HG02938 (cell line): ENCODE results near the gene FKBP4.
"Not testable (repeated sequence)": the region's sequence is repeated elsewhere in the genome, so short reads cannot be mapped to it uniquely, and the experiment has no call there.

ENCODE experiments used
- ATAC-seq: cut with Tn5 transposase; IDR thresholded peaks from one replicate; pipeline ENCODE4 v1.9.1; 2021; ENCODE audit warnings: mild to moderate bottlenecking, moderate library complexity; ENCODE audit not compliant: unreplicated experiment

FKBP4 gene

GRCh38 chr12:2794736-2795289 is at the start of gene FKBP4:
FKBP4 (plus strand) TSS chr12:2794970; CDS start chr12:2795140, 170 bp downstream.
- peak; percentile 51 for ATAC-seq

DNA sequence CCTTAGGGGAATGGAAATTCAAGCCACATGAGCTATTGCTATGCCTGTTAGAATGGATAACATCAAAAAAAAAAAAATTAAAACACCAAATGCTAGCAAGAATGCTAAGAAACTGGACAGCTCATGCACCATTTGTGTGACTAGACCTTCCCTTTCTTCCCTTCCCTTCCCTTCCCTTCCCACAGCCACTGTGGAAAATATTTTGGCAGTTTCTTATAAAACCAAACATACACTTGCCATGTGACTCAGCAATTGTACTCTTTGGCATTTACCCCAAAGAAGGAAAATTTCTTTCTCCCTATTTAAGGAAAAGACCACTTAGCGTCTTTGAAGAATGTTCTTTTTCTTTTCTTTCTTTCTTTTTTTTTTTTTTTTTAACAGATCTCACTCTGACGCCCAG is 49.1 kb upstream of the FKBP4 start:
- ATAC-seq, result no peak

- ATAC-seq, result no peak
Measured at GRCh38 chr12:2749580-2749979, 45.2 kb upstream of the FKBP4 start.

DNA sequence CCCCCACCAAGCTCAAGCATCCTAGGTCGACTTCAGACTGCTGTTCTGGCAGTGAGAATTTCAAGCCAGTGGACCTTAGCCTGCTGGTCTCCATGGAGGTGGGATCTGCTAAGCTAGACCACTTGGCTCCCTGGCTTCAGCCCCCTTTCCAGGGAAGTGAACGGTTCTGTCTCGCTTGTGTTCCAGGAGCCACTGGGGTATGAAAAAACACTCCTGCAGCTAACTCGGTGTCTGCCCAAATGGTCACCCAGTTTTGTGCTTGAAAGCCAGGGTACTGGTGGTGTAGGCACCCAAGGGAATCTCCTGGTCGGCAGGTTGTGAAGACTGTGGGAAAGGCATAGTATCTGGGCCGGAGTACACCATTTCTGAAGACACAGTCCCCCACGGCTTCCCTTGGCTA is 44.6 kb upstream of the FKBP4 start:
- ATAC-seq, result no peak

DNA sequence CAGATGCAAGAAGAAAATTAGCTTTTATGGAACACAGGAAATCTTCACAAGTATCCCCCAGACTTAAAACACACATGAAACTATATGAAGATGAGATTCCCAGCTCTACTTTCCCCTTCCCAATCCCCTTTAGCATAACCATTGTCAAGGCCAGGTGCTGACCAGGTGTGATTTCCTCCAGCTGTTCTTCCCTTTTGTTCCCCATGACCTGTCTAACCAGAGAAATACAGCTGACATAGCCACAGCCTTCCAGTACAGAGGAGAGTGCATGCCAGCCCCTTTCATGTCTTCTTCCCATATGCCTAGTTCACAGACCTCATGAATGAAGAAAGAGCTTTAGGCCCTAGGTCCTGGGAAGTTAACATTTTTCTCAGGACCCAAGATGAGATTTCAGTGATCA is 43.5 kb upstream of the FKBP4 start:
- no peak for ATAC-seq

DNA sequence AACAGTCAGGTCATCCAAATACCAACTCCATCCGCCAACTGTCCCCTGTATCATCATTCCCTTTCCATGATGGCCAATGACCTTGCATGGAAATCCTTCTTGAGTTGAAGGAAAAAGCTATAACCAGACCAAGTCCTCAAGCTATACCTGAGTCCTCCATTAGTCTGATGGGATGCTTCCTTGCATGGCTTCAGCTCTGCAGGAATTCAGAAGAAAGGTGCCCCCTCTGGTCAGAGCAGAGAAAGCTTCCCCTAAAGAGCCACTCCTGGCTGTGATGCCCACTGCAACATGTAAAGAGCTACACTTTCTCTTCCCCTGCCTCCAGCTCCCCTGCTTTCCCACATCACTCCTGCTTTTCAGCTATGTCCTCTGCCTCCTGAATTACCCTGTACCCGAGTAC is 43.1 kb upstream of the FKBP4 start:
- ATAC-seq, result no peak

DNA sequence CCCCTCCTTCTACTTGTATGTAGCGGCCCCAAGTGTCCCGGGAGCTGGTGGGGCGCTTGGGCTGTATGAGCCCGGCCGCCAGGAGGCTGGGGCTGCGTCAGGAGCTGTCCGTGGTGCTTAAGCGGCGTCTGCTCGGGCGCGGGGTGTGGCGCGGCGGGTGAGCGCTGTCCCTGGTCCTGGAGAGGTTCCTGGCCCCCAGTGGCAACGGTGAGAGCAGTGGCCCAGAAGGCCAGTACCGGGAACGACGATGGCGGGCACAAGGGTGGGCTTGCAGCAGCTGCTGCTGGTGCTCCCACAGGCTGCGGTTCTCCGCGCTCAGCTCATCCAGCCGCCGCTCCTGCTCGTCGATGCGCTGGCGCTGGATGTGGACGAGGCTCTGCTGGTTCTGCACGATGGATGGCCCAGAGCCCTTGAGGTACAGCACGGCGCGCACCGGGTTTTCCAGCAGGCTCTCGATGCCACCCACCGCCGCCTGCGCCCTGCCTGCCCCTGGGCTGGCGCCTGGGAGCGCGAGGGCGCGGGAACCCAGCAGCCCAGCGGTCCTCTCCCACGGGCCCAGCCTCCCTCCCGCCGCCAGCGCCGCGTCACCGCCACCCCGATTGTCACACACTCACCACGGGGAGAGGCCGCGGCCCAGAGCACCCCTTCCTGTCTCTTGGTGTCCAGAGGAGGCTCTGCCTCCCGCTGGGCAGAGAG is 41.9 kb upstream of the FKBP4 start:
- ATAC-seq, result no peak

GRCh38 chr12:2753536-2753935 is 41.2 kb upstream of the FKBP4 start:
- ATAC-seq, result no peak

DNA sequence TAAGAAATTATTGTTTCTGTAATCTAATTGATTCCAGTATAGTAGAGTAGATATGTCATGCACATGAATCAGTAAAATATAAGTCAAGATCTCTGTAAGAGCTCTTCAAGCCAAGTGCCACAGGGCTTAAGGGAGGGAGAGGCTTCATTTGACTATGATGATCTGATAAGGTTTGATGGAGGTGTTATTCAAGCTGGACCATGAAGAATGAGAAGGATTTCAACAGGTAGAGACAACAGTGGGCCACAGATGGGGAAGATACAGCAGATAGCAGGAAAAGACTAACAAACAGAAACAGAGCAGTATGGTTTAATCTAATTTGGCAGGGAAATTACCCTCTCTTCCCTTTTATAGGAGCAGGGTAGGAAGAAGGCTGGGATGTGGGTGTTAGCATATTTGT is 40.6 kb upstream of the FKBP4 start:
- no peak for ATAC-seq

GRCh38 chr12:2756756-2757155 is 38.0 kb upstream of the FKBP4 start:
- no peak for ATAC-seq

DNA sequence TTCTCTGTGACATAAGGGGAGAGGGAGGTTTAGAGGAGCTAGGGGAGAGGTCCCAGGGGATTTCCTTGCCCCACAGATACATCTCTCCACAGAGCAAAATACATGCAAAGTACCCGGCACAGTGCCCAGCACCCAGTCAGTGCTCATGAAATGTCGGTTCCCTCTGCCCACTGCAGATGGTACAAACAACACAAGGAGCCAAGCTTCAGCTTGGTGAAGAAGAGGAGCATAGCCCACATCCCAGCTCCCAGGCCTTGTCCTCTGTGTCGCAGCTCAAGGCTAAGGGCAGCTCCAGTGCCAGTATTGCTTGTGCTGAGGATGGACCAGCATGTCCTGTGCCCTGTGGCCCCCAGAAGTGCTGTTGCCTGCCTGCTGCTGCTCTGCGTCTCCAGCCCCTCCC is 35.0 kb upstream of the FKBP4 start:
- ATAC-seq, result no peak

DNA sequence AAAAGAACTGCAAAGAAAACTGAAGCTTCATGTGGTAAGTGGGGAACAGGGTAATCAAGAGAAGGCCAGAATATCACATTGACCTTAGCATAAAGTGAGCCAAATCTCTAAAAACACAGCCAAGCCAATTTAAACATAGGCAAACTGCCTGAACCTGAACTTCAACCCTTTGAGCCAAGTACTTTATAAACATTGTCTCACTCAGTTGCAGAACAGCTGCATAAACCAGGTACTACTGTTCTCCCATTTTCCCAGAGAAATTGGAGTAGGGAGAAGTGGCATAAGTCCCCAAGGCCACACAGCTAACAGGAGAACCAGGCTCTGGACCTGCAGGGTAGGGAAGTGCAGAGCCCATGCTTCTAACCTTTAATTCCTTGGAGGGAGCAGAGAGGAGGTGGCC is 30.4 kb upstream of the FKBP4 start:
- ATAC-seq, result no peak

DNA sequence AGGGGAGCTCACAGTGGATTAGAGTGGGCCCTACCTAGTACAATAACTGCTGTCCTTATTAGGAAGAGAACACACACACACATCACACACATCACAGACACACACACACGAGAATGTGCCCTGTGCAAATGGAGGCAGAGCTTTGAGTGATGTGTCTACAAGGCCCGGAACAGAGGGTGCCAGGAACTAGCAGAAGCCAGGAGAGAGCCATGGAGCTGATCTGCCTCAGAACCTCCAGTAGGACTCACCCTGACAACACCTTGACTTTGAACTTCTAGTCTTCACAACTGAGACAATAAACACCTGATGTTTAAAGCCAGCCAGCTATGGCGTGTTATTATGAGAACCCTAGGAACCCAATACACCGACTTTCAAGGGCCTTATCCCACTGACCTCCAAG is 29.7 kb upstream of the FKBP4 start:
- no peak for ATAC-seq

GRCh38 chr12:2765608-2766007 is 29.2 kb upstream of the FKBP4 start:
- no peak for ATAC-seq

DNA sequence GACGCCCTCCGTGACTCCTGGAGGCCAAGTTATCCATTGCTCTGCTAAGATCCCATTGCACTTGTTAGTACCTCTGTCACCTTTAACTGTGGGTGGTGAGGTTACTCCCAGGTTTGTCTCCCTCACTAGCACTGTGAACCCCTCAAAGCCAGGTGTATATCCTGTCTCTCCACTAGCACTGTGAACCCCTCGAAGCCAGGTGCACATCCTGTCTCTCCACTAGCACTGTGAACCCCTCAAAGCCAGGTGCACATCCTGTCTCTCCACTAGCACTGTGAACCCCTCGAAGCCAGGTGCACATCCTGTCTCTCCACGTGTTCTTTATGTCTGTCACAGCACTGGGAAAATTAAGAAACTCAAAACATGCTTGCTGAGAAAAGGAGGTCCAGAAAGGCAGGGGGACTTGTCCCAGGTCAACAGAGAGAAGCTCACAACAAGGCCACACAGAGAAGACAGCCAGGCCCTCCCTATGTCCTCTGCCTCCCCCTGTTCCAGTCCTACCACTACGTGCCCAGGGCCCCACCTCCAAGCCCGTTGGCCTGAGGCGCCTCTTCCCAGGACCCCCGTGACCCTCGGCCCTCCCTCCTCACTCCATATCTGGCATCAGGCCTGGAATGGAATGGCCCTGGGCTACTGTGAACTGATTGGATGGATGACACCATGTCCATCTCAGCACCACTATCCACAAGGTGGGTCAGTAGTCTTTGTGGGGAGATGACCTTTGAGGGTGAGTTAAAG is 26.4 kb upstream of the FKBP4 start:
- no peak for ATAC-seq

DNA sequence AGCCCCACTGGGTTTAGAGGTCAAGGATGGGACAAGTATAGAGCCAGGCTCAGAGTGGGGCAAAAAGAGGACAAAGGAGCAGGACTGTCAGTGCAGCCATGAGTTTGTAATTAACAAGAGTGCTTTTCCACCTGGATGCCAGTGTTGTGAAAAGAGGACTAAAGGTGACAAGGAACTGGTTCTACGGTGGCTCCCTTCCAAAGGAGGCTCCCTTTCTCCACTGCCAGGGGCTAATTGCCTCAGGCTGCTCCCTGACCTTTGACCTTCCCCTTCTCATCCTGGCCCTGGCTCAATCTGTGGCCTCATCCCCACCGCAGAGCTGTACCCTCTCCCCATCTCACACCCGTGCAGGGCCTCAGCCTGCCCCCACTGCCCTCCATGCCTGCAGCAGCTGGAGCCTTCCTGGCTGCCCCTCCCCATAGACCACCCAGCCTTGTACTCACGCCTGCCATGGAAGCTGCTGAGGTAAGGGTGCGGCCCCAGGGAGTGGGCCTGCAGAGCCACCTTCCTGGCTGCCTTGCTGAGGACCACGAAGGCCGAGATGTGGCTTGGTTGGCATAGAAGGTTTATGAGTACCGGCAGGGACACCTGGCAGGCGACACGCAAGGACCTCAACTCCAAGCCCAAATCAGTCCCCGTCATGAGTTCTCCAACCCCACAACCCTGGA is 24.8 kb upstream of the FKBP4 start:
- ATAC-seq, result no peak

- not testable (repeated sequence) for ATAC-seq
Measured at GRCh38 chr12:2770544-2770943, 24.2 kb upstream of the FKBP4 start.

GRCh38 chr12:2772370-2772769 is 22.4 kb upstream of the FKBP4 start:
- no peak for ATAC-seq

GRCh38 chr12:2773199-2773875 is 21.4 kb upstream of the FKBP4 start:
- no peak for ATAC-seq

DNA sequence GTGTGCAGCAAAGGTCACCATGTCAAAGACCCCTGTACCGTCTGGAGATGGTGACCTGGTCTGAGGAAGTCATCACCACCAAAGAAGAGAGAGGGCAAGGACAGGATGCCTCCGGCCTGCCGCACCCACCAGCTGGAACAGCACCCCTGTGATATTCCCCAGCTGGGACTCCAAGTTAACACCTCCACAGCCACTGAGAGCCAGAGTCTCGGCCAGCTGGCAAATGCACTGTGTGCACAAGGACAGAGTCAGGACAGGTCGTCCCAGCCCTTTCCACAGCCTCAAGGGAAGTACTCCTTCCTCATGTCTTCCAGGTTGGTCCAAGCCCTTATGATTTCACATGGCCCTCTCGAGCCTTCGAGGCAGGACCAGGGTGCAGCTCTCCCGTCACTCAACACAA is 19.3 kb upstream of the FKBP4 start:
- no peak for ATAC-seq

DNA sequence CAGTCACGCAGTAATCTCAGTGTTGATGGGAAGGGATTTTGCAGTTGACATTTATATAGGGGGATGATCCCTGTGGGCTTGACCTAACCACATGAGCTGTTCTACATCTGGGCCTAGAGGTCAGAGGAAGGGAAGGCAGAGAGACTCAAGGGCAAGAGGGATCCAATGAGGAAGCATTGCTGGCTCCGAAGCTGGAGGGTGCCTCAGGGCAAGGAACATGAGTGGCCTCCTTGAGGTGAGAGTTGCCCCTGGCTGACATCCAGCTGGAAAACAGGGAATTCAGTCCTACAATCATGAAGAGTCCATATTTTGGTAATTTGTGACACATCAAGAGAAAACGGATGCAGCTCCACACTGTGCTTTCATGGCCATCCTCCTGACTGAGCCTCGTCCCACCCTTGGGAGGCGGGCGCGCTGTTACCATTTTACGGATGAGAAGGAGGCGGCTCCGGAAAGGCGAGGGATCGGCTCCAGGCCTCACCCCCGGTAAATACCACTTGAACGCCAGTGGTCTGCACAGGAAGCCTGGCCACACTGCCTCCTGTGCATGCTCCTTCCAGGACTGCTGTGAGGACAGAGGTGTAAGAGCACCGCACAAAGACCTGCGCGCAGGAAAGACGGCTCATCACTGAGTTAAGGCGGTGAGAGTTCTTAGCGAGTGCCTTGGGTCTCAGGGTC is 18.5 kb upstream of the FKBP4 start:
- ATAC-seq, result no peak
